ENCODE results near the gene GPR158. TPM values are rescaled to one million over a fixed set of nuclear protein-coding genes. Genes with fewer than 3 reads are reported as not detected.

GPR158 gene
- total and polyA plus RNA-seq, 4 donors: 0.02 to 0.97 TPM; not detected in 2

- TF ChIP-seq, protein P1, sequence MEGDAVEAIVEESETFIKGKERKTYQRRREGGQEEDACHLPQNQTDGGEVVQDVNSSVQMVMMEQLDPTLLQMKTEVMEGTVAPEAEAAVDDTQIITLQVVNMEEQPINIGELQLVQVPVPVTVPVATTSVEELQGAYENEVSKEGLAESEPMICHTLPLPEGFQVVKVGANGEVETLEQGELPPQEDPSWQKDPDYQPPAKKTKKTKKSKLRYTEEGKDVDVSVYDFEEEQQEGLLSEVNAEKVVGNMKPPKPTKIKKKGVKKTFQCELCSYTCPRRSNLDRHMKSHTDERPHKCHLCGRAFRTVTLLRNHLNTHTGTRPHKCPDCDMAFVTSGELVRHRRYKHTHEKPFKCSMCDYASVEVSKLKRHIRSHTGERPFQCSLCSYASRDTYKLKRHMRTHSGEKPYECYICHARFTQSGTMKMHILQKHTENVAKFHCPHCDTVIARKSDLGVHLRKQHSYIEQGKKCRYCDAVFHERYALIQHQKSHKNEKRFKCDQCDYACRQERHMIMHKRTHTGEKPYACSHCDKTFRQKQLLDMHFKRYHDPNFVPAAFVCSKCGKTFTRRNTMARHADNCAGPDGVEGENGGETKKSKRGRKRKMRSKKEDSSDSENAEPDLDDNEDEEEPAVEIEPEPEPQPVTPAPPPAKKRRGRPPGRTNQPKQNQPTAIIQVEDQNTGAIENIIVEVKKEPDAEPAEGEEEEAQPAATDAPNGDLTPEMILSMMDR (IDR thresholded peaks at IDR 0.05; ENCODE audit: control extremely low read depth, extremely low read depth): no peak
- DNase-seq: no peak
- ATAC-seq (ENCODE audit: insufficient read depth, low FRiP score): no peak
- no peaks in the 10 kb centered on the region for H3K27me3 ChIP-seq (ENCODE audit: control insufficient read depth in 3 of 3, insufficient read depth in 3 of 3, low read length in 2 of 3)
- H3K4me3 ChIP-seq: no peak overlapping the region
- no peaks in the 10 kb centered on the region for H3K9me3 ChIP-seq (ENCODE audit: control insufficient read depth in 4 of 4, insufficient read depth in 3 of 4, low read length in 3 of 4)
- H3K27ac ChIP-seq (ENCODE audit: low read depth in 1 of 2, low read length in 1 of 2): no peak overlapping the region
- WGBS, 2 donors: 75 to 85% methylated on average over 2 of the region's 2 CpGs
- H3K9ac ChIP-seq (ENCODE audit: insufficient read depth in 1 of 2, low read length in 2 of 2): no peak overlapping the region
- no peaks in the 10 kb centered on the region for H3K4me1 ChIP-seq (ENCODE audit: control insufficient read depth in 5 of 5, insufficient read depth in 5 of 5, low read length in 5 of 5)
- no peaks in the 10 kb centered on the region for H3K36me3 ChIP-seq (ENCODE audit: control insufficient read depth in 4 of 4, insufficient read depth in 4 of 4, low read length in 4 of 4)
Observed at GRCh38 chr10:25210265-25210664, 35.5 kb downstream of the GPR158 start.

DNA sequence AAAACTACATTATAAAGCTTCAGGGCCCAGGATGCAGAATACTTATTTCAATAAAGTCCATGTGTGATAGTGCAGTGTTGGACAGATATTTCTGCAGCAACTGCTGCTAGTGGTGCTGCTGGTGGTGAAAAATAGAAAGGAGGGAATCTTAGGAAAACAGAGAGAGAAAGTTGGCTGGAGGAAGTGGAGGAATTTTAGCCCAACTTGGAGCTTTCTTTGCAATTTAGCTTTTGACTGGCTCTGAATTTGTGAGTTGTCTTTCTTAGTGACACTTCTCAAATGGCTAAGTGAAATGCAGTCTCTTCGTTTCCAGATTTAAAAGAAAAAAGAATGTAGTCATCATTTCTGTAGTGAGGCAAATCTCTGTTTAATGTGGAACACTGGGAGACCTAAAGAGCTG, 45.4 kb downstream of the GPR158 start:
- TF ChIP-seq, protein P1 (IDR thresholded peaks at IDR 0.05; ENCODE audit: control extremely low read depth, extremely low read depth): no peak
- no peak for ATAC-seq (ENCODE audit: insufficient read depth, low FRiP score)
- DNase-seq: no peak

DNA sequence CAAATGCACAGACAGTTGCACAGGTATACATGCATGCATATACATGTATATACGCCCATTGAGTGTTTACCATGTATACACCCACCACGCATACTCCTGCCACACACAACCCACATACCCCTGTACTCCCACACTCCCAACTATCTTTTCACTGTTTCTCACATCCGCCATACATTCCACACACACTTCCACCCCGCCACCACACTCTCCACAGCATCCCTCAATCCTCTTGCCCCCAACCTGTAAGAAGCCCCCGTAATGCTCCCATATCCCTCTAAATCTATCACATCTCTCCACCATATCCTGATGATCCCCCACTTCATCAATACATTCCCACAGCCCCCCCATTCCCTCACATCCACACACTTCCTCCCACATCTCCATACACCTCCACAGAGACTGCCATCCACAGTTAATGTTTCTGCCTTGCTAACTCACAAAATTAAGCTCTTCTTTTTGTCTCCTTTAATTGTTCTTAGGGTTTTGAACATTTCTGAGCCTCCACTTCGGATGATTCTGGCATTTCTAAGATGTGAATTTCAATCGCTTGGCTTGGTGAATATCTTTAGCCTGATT, 47.4 kb downstream of the GPR158 start:
- no peak overlapping the region for H3K9ac ChIP-seq (ENCODE audit: insufficient read depth in 1 of 2, low read length in 2 of 2)
- no peak overlapping the region for H3K27ac ChIP-seq (ENCODE audit: low read depth in 1 of 2, low read length in 1 of 2)
- DNase-seq: no peak
- H3K36me3 ChIP-seq (ENCODE audit: control insufficient read depth in 4 of 4, insufficient read depth in 4 of 4, low read length in 4 of 4): no peaks in the 10 kb centered on the region
- no peaks in the 10 kb centered on the region for H3K4me1 ChIP-seq (ENCODE audit: control insufficient read depth in 5 of 5, insufficient read depth in 5 of 5, low read length in 5 of 5)
- 89 to 96% methylated on average over 7 of the region's 7 CpGs for WGBS, 2 donors
- TF ChIP-seq, protein P1 (IDR thresholded peaks at IDR 0.05; ENCODE audit: control extremely low read depth, extremely low read depth): no peak
- no peaks in the 10 kb centered on the region for H3K27me3 ChIP-seq (ENCODE audit: control insufficient read depth in 3 of 3, insufficient read depth in 3 of 3, low read length in 2 of 3)
- no peak overlapping the region for H3K4me3 ChIP-seq
- H3K9me3 ChIP-seq (ENCODE audit: control insufficient read depth in 4 of 4, insufficient read depth in 3 of 4, low read length in 3 of 4): no peaks in the 10 kb centered on the region
- no peak for ATAC-seq (ENCODE audit: insufficient read depth, low FRiP score)

More for the DNA sequence above, 45.4 kb downstream of the GPR158 start:
- WGBS, 2 donors: 66 to 79% methylated on average over 1 of the region's 1 CpG
- no peaks in the 10 kb centered on the region for H3K27me3 ChIP-seq (ENCODE audit: control insufficient read depth in 3 of 3, insufficient read depth in 3 of 3, low read length in 2 of 3)
- H3K4me1 ChIP-seq (ENCODE audit: control insufficient read depth in 5 of 5, insufficient read depth in 5 of 5, low read length in 5 of 5): no peaks in the 10 kb centered on the region
- H3K9me3 ChIP-seq (ENCODE audit: control insufficient read depth in 4 of 4, insufficient read depth in 3 of 4, low read length in 3 of 4): no peaks in the 10 kb centered on the region
- H3K36me3 ChIP-seq (ENCODE audit: control insufficient read depth in 4 of 4, insufficient read depth in 4 of 4, low read length in 4 of 4): no peaks in the 10 kb centered on the region
- no peak overlapping the region for H3K4me3 ChIP-seq
- H3K27ac ChIP-seq (ENCODE audit: low read depth in 1 of 2, low read length in 1 of 2): no peak overlapping the region
- H3K9ac ChIP-seq (ENCODE audit: insufficient read depth in 1 of 2, low read length in 2 of 2): no peak overlapping the region

All from lung (tissue), 12 donors.